ENCODE results near the gene ASB8. TPM values are rescaled to one million over a fixed set of nuclear protein-coding genes. Genes with fewer than 3 reads are reported as not detected.
A peak's percentile ranks its signal among the peaks of the same experiment; 100 is the strongest.
"Not testable (repeated sequence)": the region's sequence is repeated elsewhere in the genome, so short reads cannot be mapped to it uniquely, and the experiment has no call there.

ASB8 gene
- total RNA-seq, 1 donor from 2014 or later, result 36.1 TPM

- H3K27me3 Mint-ChIP-seq (ENCODE audit: insufficient read depth), result no peaks in the 10 kb centered on the region
- no peak overlapping the region for H3K27ac Mint-ChIP-seq
- peaks cover 19% of the 10 kb centered on the region for H3K36me3 Mint-ChIP-seq (ENCODE audit: low read depth)
- no peak overlapping the region for H3K4me3 Mint-ChIP-seq
- H3K9me3 Mint-ChIP-seq, result no peaks in the 10 kb centered on the region
- DNase-seq (ENCODE audit: low spot score), result no peak
- peaks cover 17% of the 10 kb centered on the region for H3K4me1 Mint-ChIP-seq (ENCODE audit: low read depth)
- intact Hi-C loops (cut with micrococcal nuclease), result no loop called here
These were observed 34.1 kb downstream of the ASB8 start for GRCh38 chr12:48123169-48123568.

GRCh38 chr12:48122065-48122834, 35.1 kb downstream of the ASB8 start:
- Mint-ChIP-seq H3K4me1 (ENCODE audit: low read depth) (peaks cover 17% of the 10 kb centered on the region), H3K27me3 (ENCODE audit: insufficient read depth) (no peaks in the 10 kb centered on the region), H3K27ac (no peak overlapping the region), H3K36me3 (ENCODE audit: low read depth) (peaks cover 16% of the 10 kb centered on the region), H3K4me3 (no peak overlapping the region), H3K9me3 (no peaks in the 10 kb centered on the region)
- intact Hi-C loops (cut with micrococcal nuclease), result no loop called here
- no peak for DNase-seq (ENCODE audit: low spot score)

GRCh38 chr12:48121522-48121921, 35.8 kb downstream of the ASB8 start:
- H3K36me3 Mint-ChIP-seq (ENCODE audit: low read depth), result peaks cover 12% of the 10 kb centered on the region
- no peak overlapping the region for H3K4me3 Mint-ChIP-seq
- H3K4me1 Mint-ChIP-seq (ENCODE audit: low read depth), result peaks cover 17% of the 10 kb centered on the region
- no peak overlapping the region for H3K27ac Mint-ChIP-seq
- intact Hi-C loops (cut with micrococcal nuclease), result no loop called here
- H3K9me3 Mint-ChIP-seq, result no peaks in the 10 kb centered on the region
- no peak for DNase-seq (ENCODE audit: low spot score)
- peaks cover 3% of the 10 kb centered on the region for H3K27me3 Mint-ChIP-seq (ENCODE audit: insufficient read depth)

DNA sequence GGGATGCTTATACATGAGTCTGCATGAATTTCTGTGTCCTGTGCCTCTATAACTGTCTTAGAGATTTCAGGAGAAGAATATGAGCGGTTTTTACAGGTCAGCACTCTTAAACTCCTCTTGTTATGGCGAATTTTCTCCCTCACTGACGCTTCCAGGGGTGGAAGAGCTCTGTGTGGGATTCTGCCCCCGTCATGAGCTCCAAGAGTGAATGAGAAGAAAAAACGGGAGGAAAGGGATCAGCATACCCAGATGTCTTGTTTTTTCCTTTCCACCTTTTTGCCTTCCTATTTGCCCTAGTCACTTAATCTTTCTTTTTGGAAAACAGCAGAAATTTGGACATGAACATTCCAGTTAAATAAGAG, 37.5 kb downstream of the ASB8 start:
- Mint-ChIP-seq H3K4me3 (peak overlapping the region; percentile 98), H3K9me3 (no peaks in the 10 kb centered on the region), H3K27me3 (ENCODE audit: insufficient read depth) (peaks cover 9% of the 10 kb centered on the region), H3K4me1 (ENCODE audit: low read depth) (peaks cover 17% of the 10 kb centered on the region), H3K36me3 (ENCODE audit: low read depth) (peaks cover 7% of the 10 kb centered on the region), H3K27ac (peak overlapping the region; percentile 61)
- DNase-seq (ENCODE audit: low spot score), result no peak
- intact Hi-C loops (cut with micrococcal nuclease), result loop anchor here (1.0 kb wide), 5 partner anchors 14 to 216 kb away; partner anchors contain the start of genes ASB8, SENP1 and VDR

DNA sequence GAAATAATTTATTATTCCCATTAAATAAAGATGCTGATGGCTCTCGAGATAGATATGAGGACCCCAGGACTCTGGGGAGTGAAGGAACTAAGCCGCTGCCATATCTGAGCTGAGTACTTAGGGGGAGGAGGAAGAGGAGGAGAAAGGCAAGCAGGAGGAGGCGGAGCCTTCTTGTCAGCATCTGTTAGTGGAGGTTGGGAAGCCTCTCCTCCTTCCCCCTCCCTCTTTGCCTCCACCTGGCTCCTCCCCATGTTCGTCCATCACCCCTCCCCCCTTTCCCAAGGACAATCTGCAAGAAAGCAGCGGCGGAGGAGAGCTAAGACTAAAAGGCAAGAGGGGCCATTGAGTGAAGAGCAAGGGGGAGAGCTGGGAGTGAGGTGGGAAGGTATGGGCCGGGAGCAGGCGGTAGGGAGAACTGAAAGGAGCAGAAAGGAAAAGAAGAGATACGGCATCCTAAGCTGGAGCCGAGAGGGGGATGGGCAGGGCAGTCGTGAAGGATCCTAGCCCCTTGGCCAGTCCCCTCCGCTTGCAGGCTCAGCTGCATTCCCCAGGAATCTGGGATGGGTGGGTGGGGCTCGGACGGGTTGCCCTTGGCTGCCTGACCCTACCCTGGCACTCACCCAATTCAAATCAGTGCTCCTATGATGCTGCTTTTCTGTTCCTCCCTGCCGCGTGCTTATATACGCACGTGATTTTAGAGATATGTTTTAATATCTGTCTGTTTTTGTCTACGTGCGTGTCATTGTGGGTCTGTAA, 38.1 kb downstream of the ASB8 start, which contains the start of gene PFKM:
TSS of gene PFKM (plus strand) at position 287 of the 756 bp plus-strand sequence. CDS start 3,411 bp downstream, outside the sequence.
- Mint-ChIP-seq H3K27me3 (ENCODE audit: insufficient read depth) (peaks cover 10% of the 10 kb centered on the region), H3K9me3 (no peaks in the 10 kb centered on the region), H3K27ac (peak within 1 kb of the TSS; percentile 75), H3K4me1 (ENCODE audit: low read depth) (peaks cover 17% of the 10 kb centered on the region), H3K4me3 (peak within 1 kb of the TSS; percentile 98), H3K36me3 (ENCODE audit: low read depth) (peaks cover 7% of the 10 kb centered on the region)
- intact Hi-C loops (cut with micrococcal nuclease), result loop anchor here (1.0 kb wide), 5 partner anchors 13 to 215 kb away; partner anchors contain the start of genes ASB8, SENP1 and VDR
- peak; percentile 65 for DNase-seq (ENCODE audit: low spot score)

DNA sequence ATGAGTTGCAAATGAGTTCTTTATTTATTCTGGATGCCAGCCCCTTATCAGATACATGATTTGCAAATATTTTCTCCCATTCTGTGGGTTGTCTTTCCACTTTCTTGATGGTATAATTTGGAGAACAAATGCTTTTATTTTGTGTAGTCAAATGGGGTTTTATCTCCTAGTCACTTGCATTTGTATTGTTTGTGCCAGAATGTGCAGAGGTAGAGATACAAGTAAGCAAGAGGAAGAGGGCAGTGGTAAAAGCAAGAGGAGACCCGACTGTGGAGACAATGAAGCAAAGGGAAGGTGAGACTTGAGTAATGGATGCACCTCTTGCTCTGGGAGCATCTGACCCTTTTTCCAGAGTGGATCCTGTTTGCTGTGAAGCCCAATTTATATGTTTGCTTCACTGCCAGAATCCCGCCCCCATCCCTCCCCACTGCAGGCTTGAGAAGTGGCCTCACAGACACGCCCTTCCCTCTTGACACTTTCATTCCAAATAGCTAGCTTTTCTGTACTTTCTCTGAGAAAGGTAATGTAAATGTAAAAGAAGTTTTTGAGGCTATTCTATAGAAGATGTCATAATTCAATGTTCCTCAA, 38.9 kb downstream of the ASB8 start:
- peaks cover 10% of the 10 kb centered on the region for H3K27me3 Mint-ChIP-seq (ENCODE audit: insufficient read depth)
- H3K9me3 Mint-ChIP-seq, result no peaks in the 10 kb centered on the region
- no peak for DNase-seq (ENCODE audit: low spot score)
- H3K27ac Mint-ChIP-seq, result no peak overlapping the region
- peaks cover 17% of the 10 kb centered on the region for H3K4me1 Mint-ChIP-seq (ENCODE audit: low read depth)
- peak overlapping the region; percentile 98 for H3K4me3 Mint-ChIP-seq
- H3K36me3 Mint-ChIP-seq (ENCODE audit: low read depth), result peaks cover 5% of the 10 kb centered on the region
- intact Hi-C loops (cut with micrococcal nuclease), result no loop called here

DNA sequence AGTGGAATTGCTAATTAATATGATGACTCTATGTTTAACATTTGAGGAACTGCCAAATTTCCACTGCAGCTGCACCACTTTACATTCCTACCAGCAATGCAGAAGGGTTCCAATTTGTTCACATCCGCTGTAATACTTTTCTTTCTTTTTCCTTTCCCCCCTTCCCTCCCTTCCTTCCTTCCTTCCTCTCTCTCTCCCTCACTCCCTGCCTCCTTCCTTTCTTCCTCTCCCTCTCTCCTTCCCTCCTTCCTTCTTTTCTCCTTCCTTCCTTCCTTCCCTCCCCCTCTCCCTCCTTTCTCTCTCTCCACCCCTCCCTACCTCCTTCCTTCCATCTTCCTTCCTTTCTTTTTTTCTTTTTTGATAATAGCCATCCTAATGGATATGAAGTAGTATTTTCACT, 41.4 kb downstream of the ASB8 start:
- no peak for DNase-seq (ENCODE audit: low spot score)
- H3K27me3 Mint-ChIP-seq (ENCODE audit: insufficient read depth), result peaks cover 10% of the 10 kb centered on the region
- H3K4me3 Mint-ChIP-seq, result no peak overlapping the region
- intact Hi-C loops (cut with micrococcal nuclease), result no loop called here
- H3K36me3 Mint-ChIP-seq (ENCODE audit: low read depth), result peaks cover 2% of the 10 kb centered on the region
- peaks cover 17% of the 10 kb centered on the region for H3K4me1 Mint-ChIP-seq (ENCODE audit: low read depth)
- H3K27ac Mint-ChIP-seq, result no peak overlapping the region
- no peaks in the 10 kb centered on the region for H3K9me3 Mint-ChIP-seq

DNA sequence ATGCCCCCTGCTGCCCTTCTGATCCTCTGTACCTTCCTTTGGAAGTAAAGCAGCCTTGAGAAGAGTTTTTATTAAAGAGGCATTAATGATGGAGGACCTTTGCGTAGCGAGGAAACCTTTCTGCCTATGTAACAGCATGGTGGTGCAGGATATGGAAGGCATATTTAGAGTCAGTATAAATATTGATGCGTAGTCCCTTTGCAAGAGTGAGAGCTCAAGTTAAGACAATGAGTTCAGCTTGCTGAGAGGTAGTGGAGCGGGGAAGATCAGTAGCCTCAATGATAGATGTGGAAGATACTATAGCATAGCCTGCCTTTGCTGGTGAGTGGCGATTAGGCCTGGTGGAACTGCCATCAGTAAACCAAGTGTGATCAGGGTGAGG, 46.0 kb downstream of the ASB8 start:
- H3K36me3 Mint-ChIP-seq (ENCODE audit: low read depth); H3K9me3 Mint-ChIP-seq; DNase-seq (ENCODE audit: low spot score); H3K27ac Mint-ChIP-seq; H3K4me3 Mint-ChIP-seq; intact Hi-C loops (cut with micrococcal nuclease): not testable (repeated sequence)
- Mint-ChIP-seq H3K4me1 (ENCODE audit: low read depth) (peaks cover 15% of the 10 kb centered on the region), H3K27me3 (ENCODE audit: insufficient read depth) (peaks cover 12% of the 10 kb centered on the region)

DNA sequence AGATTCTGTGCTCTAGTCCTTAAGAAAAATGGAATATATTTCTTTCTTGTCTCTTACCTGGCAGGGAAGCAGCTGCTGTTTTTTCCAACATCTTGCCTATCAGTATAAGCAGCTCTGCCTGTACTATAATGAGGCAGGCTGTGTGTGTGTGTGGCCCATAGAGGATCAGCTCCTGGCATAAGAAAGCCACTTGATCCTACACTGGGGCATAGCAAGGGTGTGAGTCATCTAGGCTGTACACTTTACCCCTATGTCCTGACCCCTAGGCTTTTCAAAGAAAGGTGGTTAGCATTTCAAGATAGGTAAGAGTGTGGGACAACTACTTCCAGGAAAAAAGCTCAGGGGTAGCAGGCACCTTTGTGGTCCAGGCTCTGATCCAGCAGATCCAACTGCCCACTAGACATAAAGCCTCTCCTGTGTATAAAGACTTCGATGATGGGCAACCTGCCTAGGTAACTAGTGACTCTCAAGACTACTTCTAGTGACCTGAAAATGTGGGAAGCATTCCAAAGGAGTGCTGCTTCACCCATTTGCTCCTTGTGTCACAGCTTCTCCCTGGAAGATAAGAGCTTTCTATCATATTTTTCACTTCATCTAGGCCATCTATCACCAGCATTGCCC, 46.5 kb downstream of the ASB8 start:
- Mint-ChIP-seq H3K4me3 (no peak overlapping the region), H3K27ac (no peak overlapping the region), H3K4me1 (ENCODE audit: low read depth) (peaks cover 17% of the 10 kb centered on the region), H3K36me3 (ENCODE audit: low read depth) (no peaks in the 10 kb centered on the region), H3K27me3 (ENCODE audit: insufficient read depth) (peaks cover 7% of the 10 kb centered on the region), H3K9me3 (no peaks in the 10 kb centered on the region)
- intact Hi-C loops (cut with micrococcal nuclease), result no loop called here
- DNase-seq (ENCODE audit: low spot score), result no peak

- H3K27me3 Mint-ChIP-seq (ENCODE audit: insufficient read depth), result peaks cover 5% of the 10 kb centered on the region
- peaks cover 4% of the 10 kb centered on the region for H3K36me3 Mint-ChIP-seq (ENCODE audit: low read depth)
- intact Hi-C loops (cut with micrococcal nuclease), result loop anchor here (5.0 to 10.0 kb wide), 5 partner anchors 73 to 705 kb away; partner anchors contain the start of genes CACNB3, CCDC184 and ZNF641
- no peak overlapping the region for H3K27ac Mint-ChIP-seq
- peaks cover 24% of the 10 kb centered on the region for H3K4me1 Mint-ChIP-seq (ENCODE audit: low read depth)
- no peak overlapping the region for H3K4me3 Mint-ChIP-seq
- no peak for DNase-seq (ENCODE audit: low spot score)
- H3K9me3 Mint-ChIP-seq, result no peaks in the 10 kb centered on the region
These were observed 47.9 kb downstream of the ASB8 start for GRCh38 chr12:48109424-48109823.

GRCh38 chr12:48106681-48107613, 50.4 kb downstream of the ASB8 start:
- Mint-ChIP-seq H3K36me3 (ENCODE audit: low read depth) (peaks cover 8% of the 10 kb centered on the region), H3K27me3 (ENCODE audit: insufficient read depth) (peaks cover 5% of the 10 kb centered on the region), H3K4me1 (ENCODE audit: low read depth) (peaks cover 41% of the 10 kb centered on the region), H3K27ac (peak overlapping the region; percentile 96), H3K9me3 (no peaks in the 10 kb centered on the region), H3K4me3 (peak overlapping the region; percentile 97)
- no peak for DNase-seq (ENCODE audit: low spot score)
- intact Hi-C loops (cut with micrococcal nuclease), result loop anchor here (1.0 to 10.0 kb wide), 11 partner anchors 12 to 708 kb away; partner anchors contain the start of genes ASB8, CACNB3, CCDC184 and CCNT1
